Endothelial cell of umbilical vein (primary cell): ENCODE results near the gene ADCY9. TPM values are rescaled to one million over a fixed set of nuclear protein-coding genes. Genes with fewer than 3 reads are reported as not detected.
A peak's percentile ranks its signal among the peaks of the same experiment; 100 is the strongest.

Source experiments
- BruUV-seq: library from RNA; stranded (reverse); fragments of 400-500 nt; replicated peaks from 2 replicates; lab custom pipeline; 2021; lab: Mats Ljungman, UMichigan
- CTCF ChIA-PET: fragments of 300-600, 350-600 bp; sonication (Branson Sonifier 250); formaldehyde crosslinking; loops from one replicate; lab custom pipeline; 2021; ENCODE audit warnings: antibody characterized with exemption, inconsistent platforms; lab: Charles Lee
- POLR2A ChIA-PET: fragments of 300-600, 350-600 bp; sonication (Branson Sonifier 250); formaldehyde crosslinking; loops from one replicate; lab custom pipeline; 2021; ENCODE audit warnings: antibody characterized with exemption, inconsistent platforms; lab: Charles Lee
- DNase-seq: peaks from one replicate; pipeline ENCODE4 v3.0.0-alpha.2; 2011; ENCODE audit warnings: low read depth, low spot score
- FAIRE-seq: peaks from 2 replicates; lab custom pipeline; 2011; peaks lifted over from hg19 to GRCh38; lab: Jason Lieb, UNC
- H2AFZ ChIP-seq: 2 replicates; pipeline ENCODE4 v1.6.0; 2012; ENCODE audit warnings: low read depth, low read length, control low read depth, inconsistent platforms
- H3K27ac ChIP-seq: 2 replicates; pipeline ENCODE4 v1.5.1; 2011; ENCODE audit warnings: low read depth, mild to moderate bottlenecking, control low read depth, low read length, moderate library complexity; ENCODE audit not compliant: insufficient read depth
- H3K27me3 ChIP-seq, 2 experiments: 2 replicates each; pipeline versions ENCODE4 v1.6.0 to v1.6.1; 2011; ENCODE audit warnings: low read length in 2 of 2, mixed read lengths in 1 of 2; ENCODE audit not compliant: control insufficient read depth in 2 of 2, insufficient read depth in 2 of 2
- H3K36me3 ChIP-seq, 2 experiments: 2 replicates in 1 of 2; 3 replicates in 1 of 2; pipeline ENCODE4 v1.5.1; 2011; ENCODE audit warnings: low read length in 2 of 2, mild to moderate bottlenecking in 1 of 2, moderate library complexity in 1 of 2; ENCODE audit not compliant: control insufficient read depth in 2 of 2, insufficient read depth in 2 of 2; ENCODE audit errors: extremely low read depth in 1 of 2
- H3K4me1 ChIP-seq: 3 replicates; pipeline ENCODE4 v1.5.1; 2011; ENCODE audit warnings: mild to moderate bottlenecking, low read length; ENCODE audit not compliant: control insufficient read depth, insufficient read depth; ENCODE audit errors: extremely low read depth
- H3K4me2 ChIP-seq: 2 replicates; pipeline ENCODE4 v1.6.1; 2011; ENCODE audit warnings: low read length, control low read depth, mixed read lengths; ENCODE audit not compliant: insufficient read depth
- H3K4me3 ChIP-seq, 3 experiments: fragments of 200-600 bp in 1 of 3; sonication (generic), shearing (Covaris generic) in 1 of 3; replicated peaks in 1 of 3; 2 replicates each; pipeline ENCODE4 v1.5.1; 2011 to 2016; ENCODE audit warnings: control low read depth in 3 of 3, low read length in 3 of 3, mild to moderate bottlenecking in 2 of 3, inconsistent platforms in 1 of 3, low read depth in 1 of 3, moderate library complexity in 1 of 3; ENCODE audit not compliant: insufficient read depth in 1 of 3
- H3K79me2 ChIP-seq: 2 replicates; pipeline ENCODE4 v1.6.0; 2012; ENCODE audit warnings: low read length, inconsistent platforms; ENCODE audit not compliant: control insufficient read depth, insufficient read depth
- H3K9ac ChIP-seq: replicated peaks from 2 replicates; pipeline ENCODE3; 2011; ENCODE audit warnings: low read length, control low read depth; ENCODE audit not compliant: insufficient read depth; ENCODE audit errors: extremely low read depth
- H3K9me1 ChIP-seq: replicated peaks from 3 replicates; pipeline ENCODE4 v1.6.0; 2011; ENCODE audit warnings: mild to moderate bottlenecking, low read length; ENCODE audit not compliant: control insufficient read depth, insufficient read depth; ENCODE audit errors: extremely low read depth
- H3K9me3 ChIP-seq: replicated peaks from 2 replicates; pipeline ENCODE4 v1.5.1; 2012; ENCODE audit warnings: low read length, inconsistent platforms; ENCODE audit not compliant: control insufficient read depth, insufficient read depth
- H4K20me1 ChIP-seq: replicated peaks from 2 replicates; pipeline ENCODE3; 2011; ENCODE audit warnings: mild to moderate bottlenecking, low read length; ENCODE audit not compliant: control insufficient read depth, insufficient read depth; ENCODE audit errors: extremely low read depth
- CTCF ChIP-seq, 2 donors: IDR thresholded peaks; 1 replicate in 1 of 2; 2 replicates in 1 of 2; pipeline ENCODE4 v1.5.1; 2011; ENCODE audit warnings: low read length in 2 of 2, mild to moderate bottlenecking in 2 of 2, moderate library complexity in 2 of 2, control low read depth in 1 of 2, inconsistent platforms in 1 of 2, low read depth in 1 of 2; ENCODE audit not compliant: insufficient read depth in 1 of 2; ENCODE audit errors: extremely low read depth in 1 of 2
- EZH2 ChIP-seq: IDR thresholded peaks from 2 replicates; pipeline ENCODE4 v1.6.1; 2012; ENCODE audit warnings: borderline replicate concordance, low read depth, mild to moderate bottlenecking, moderate library complexity, low read length, inconsistent platforms; ENCODE audit not compliant: severe bottlenecking
- FOS ChIP-seq: IDR thresholded peaks from 2 replicates; pipeline ENCODE4 v1.6.1; 2011; ENCODE audit warnings: mild to moderate bottlenecking, low read length, moderate library complexity, borderline replicate concordance; ENCODE audit not compliant: insufficient read depth
- GATA2 ChIP-seq: IDR thresholded peaks from 2 replicates; pipeline ENCODE4 v1.7.0; 2011; ENCODE audit warnings: low read depth, mild to moderate bottlenecking, moderate library complexity, mixed read lengths, low read length; ENCODE audit not compliant: insufficient read length, insufficient read depth
- JUN ChIP-seq: IDR thresholded peaks from 2 replicates; pipeline ENCODE4 v1.6.1; 2011; ENCODE audit warnings: borderline replicate concordance, low read depth; ENCODE audit not compliant: insufficient read length, insufficient read depth
- MAX ChIP-seq: IDR thresholded peaks from 2 replicates; pipeline ENCODE4 v1.6.1; 2011; ENCODE audit not compliant: insufficient read depth, insufficient read length
- MYC ChIP-seq: IDR thresholded peaks from one replicate; pipeline ENCODE4 v1.6.1; 2011; ENCODE audit warnings: mild to moderate bottlenecking, low read depth, low read length
- POLR2A ChIP-seq: IDR thresholded peaks from 2 replicates; pipeline ENCODE4 v1.6.1; 2012; ENCODE audit warnings: low read depth, mild to moderate bottlenecking, control low read depth, low read length
- POLR2AphosphoS5 ChIP-seq: IDR thresholded peaks from 2 replicates; pipeline ENCODE4 v1.6.1; 2012; ENCODE audit warnings: low read depth, mild to moderate bottlenecking, control low read depth, low read length, moderate library complexity; ENCODE audit not compliant: insufficient read depth
- dilution Hi-C: fragments of 300-500 bp; cut with MboI; formaldehyde crosslinking; loops from one replicate; pipeline ENCODE4 v1.15.0; 2019; ENCODE audit warnings: low sequenced_read_pairs; ENCODE audit not compliant: extremely low pct_ligation_motif_present
- intact Hi-C: fragments of 100-400 bp; cut with micrococcal nuclease; formaldehyde crosslinking; loops from one replicate; pipeline ENCODE4 v1.10.0; 2022
- polyA plus RNA-seq, 4 experiments: library from polyadenylated mRNA; depleted of rRNA in 3 of 4; stranded (reverse) in 3 of 4; unstranded in 1 of 4; fragments of >200 nt; gene quantifications; 2 replicates each; pipeline versions ENCODE4 v1.2.1 to v1.2.3, GENCODE V29; 2011 to 2012; ENCODE audit warnings: missing spikeins in 1 of 4
- total RNA-seq: library from RNA; stranded (reverse); gene quantifications from 2 replicates; pipeline ENCODE4 v1.2.3, GENCODE V29; 2021

The ADCY9 gene
- total and polyA plus RNA-seq, 2 donors (not counting 3 experiments of a cell fraction or from before 2014, with no cell fraction given): 6.8 to 14.0 TPM

GRCh38 chr16:4111748-4112696, 4.2 kb downstream of the ADCY9 start:
- no peak for TF ChIP-seq JUN
- TF ChIP-seq FOS: no peak
- TF ChIP-seq MYC: no peak
- no peak for TF ChIP-seq GATA2
- no peak for TF ChIP-seq MAX
- TF ChIP-seq POLR2A: no peak
- no peak for TF ChIP-seq CTCF (IDR thresholded peaks at IDR 0.05; ENCODE audit: extremely low read depth in 1 of 2, insufficient read depth in 1 of 2, low read depth in 1 of 2, low read length in 2 of 2)
- TF ChIP-seq POLR2AphosphoS5: no peak
- no peak for TF ChIP-seq EZH2
- intact Hi-C loops (loop anchor here (5.0 kb wide), 1 partner anchor 100 kb away; no protein-coding TSS in a partner anchor), dilution Hi-C loops (no loop called here)
- no peaks in the 10 kb centered on the region for H3K36me3 ChIP-seq
- peak overlapping the region; percentile 28 for H2AFZ ChIP-seq
- peak overlapping the region; percentile 44 for H3K4me2 ChIP-seq
- H3K9ac ChIP-seq: peak overlapping the region; percentile 4
- no peaks in the 10 kb centered on the region for H4K20me1 ChIP-seq
- H3K79me2 ChIP-seq: no peaks in the 10 kb centered on the region
- H3K9me1 ChIP-seq: no peaks in the 10 kb centered on the region
- FAIRE-seq (no peak), DNase-seq (no peak)
- no peaks in the 10 kb centered on the region for H3K27me3 ChIP-seq
- no TSS peak for BruUV-seq
- ChIA-PET CTCF (interaction anchor here (0.7 to 5.7 kb wide), 9 partner anchors 9 to 149 kb away, joined by 3 to 33 read pairs (median 4); no protein-coding TSS in a partner anchor), POLR2A (interaction anchor here (0.7 kb wide), 2 partner anchors 141 to 161 kb away, joined by 3 read pairs; partner anchors contain the start of gene TFAP4)
- no peak overlapping the region for H3K27ac ChIP-seq
- H3K4me1 ChIP-seq: peaks cover 16% of the 10 kb centered on the region
- H3K9me3 ChIP-seq: no peaks in the 10 kb centered on the region
- H3K4me3 ChIP-seq: no peak overlapping the region
